HL-60 (cell line): ENCODE data around the gene MAPK6.
A peak's percentile ranks its signal among the peaks of the same experiment; 100 is the strongest.

Experiments used
- GABPA ChIP-seq: IDR thresholded peaks from 2 replicates; pipeline ENCODE4 v1.6.1; 2012; ENCODE audit warnings: low read depth
- TF ChIP-seq, protein P1 (sequence below): IDR thresholded peaks from 2 replicates; pipeline ENCODE4 v1.6.1; 2012; ENCODE audit warnings: low read depth; ENCODE audit not compliant: insufficient replicate concordance
- TF ChIP-seq, protein P2 (sequence below): IDR thresholded peaks from one replicate; pipeline ENCODE4 v1.5.1; 2011; ENCODE audit warnings: low read length, control low read depth, inconsistent platforms; ENCODE audit not compliant: insufficient read depth

DNA sequence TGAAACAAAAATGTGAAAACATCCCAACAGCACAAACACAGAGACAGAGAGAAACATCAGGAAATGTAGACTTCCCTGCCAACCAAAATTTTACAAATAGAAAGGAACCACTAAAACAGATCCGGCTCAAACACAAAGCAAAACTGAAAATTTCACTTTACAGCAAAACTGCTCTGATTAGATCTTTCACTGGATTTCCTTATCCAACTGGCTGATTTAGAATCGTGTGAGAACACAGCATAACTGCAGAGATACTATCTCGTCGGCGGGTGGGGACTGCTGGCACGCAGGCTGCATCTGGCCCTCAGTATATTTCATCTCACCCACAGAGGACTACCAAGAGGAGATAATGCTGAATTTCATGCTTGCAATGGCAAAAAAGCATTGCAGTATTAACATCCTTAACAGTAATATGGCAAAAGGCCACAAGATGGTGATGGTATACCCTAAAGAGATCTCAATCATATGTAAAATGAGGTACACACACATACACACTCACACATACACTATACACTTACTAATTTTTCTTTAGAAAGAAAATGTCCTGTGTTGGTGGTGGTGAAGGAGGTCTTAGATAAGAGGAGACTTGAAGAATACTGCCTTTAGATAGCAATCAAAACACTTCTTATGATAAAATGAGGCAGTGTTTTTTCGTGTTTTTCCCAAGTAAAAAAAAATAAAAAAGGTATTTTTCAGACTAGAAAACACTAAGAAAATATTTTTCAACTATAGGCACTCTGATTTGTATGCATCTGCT is 36.8 kb upstream of the MAPK6 start:
- TF ChIP-seq, protein P1, sequence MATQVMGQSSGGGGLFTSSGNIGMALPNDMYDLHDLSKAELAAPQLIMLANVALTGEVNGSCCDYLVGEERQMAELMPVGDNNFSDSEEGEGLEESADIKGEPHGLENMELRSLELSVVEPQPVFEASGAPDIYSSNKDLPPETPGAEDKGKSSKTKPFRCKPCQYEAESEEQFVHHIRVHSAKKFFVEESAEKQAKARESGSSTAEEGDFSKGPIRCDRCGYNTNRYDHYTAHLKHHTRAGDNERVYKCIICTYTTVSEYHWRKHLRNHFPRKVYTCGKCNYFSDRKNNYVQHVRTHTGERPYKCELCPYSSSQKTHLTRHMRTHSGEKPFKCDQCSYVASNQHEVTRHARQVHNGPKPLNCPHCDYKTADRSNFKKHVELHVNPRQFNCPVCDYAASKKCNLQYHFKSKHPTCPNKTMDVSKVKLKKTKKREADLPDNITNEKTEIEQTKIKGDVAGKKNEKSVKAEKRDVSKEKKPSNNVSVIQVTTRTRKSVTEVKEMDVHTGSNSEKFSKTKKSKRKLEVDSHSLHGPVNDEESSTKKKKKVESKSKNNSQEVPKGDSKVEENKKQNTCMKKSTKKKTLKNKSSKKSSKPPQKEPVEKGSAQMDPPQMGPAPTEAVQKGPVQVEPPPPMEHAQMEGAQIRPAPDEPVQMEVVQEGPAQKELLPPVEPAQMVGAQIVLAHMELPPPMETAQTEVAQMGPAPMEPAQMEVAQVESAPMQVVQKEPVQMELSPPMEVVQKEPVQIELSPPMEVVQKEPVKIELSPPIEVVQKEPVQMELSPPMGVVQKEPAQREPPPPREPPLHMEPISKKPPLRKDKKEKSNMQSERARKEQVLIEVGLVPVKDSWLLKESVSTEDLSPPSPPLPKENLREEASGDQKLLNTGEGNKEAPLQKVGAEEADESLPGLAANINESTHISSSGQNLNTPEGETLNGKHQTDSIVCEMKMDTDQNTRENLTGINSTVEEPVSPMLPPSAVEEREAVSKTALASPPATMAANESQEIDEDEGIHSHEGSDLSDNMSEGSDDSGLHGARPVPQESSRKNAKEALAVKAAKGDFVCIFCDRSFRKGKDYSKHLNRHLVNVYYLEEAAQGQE, result no peak
- TF ChIP-seq, protein P2, sequence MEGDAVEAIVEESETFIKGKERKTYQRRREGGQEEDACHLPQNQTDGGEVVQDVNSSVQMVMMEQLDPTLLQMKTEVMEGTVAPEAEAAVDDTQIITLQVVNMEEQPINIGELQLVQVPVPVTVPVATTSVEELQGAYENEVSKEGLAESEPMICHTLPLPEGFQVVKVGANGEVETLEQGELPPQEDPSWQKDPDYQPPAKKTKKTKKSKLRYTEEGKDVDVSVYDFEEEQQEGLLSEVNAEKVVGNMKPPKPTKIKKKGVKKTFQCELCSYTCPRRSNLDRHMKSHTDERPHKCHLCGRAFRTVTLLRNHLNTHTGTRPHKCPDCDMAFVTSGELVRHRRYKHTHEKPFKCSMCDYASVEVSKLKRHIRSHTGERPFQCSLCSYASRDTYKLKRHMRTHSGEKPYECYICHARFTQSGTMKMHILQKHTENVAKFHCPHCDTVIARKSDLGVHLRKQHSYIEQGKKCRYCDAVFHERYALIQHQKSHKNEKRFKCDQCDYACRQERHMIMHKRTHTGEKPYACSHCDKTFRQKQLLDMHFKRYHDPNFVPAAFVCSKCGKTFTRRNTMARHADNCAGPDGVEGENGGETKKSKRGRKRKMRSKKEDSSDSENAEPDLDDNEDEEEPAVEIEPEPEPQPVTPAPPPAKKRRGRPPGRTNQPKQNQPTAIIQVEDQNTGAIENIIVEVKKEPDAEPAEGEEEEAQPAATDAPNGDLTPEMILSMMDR, result peak; percentile 51
- TF ChIP-seq GABPA, result no peak
